Measurements from ENCODE around the gene TBC1D10A. TPM values are rescaled to one million over a fixed set of nuclear protein-coding genes. Genes with fewer than 3 reads are reported as not detected.

The TBC1D10A gene
- total RNA-seq, 1 experiment from 2014 or later = 18.6 TPM

GRCh38 chr22:30266445-30267381 lies 60.0 kb downstream of the TBC1D10A start, which contains the start of gene OSM:
TSS of gene OSM (minus strand) at chr22:30266851. CDS start at chr22:30266799, 52 bp downstream.
- no peaks in the 10 kb centered on the region for H3K79me2 ChIP-seq (ENCODE audit: insufficient read depth, low read length)
- no peaks in the 10 kb centered on the region for H3K36me3 ChIP-seq (ENCODE audit: control insufficient read depth in 1 of 2, insufficient read depth in 2 of 2, low read length in 2 of 2)
- no peak within 1 kb of the TSS for H3K4me2 ChIP-seq (ENCODE audit: low read length)
- ChIA-PET POLR2A (no interaction called here), CTCF (no interaction called here), RAD21 (ENCODE audit: low non-redundant PET in 1 of 2, low total read pairs in 2 of 2, uncharacterized antibody in 2 of 2, unreplicated experiment in 2 of 2) (no interaction called here)
- H3K9ac ChIP-seq (ENCODE audit: low read length) = no peak within 1 kb of the TSS
- no peak for TF ChIP-seq SP1 (IDR thresholded peaks at IDR 0.05; ENCODE audit: low read depth)
- TF ChIP-seq MAX (IDR thresholded peaks at IDR 0.05) = no peak
- BruUV-seq (replicated peaks) = no TSS peak
- H3K4me3 ChIP-seq (replicated peaks in 1 of 2; ENCODE audit: low read depth in 1 of 2, low read length in 2 of 2) = no peak within 1 kb of the TSS
- H3K4me1 ChIP-seq (ENCODE audit: control insufficient read depth in 1 of 2, insufficient read depth in 2 of 2, low read length in 2 of 2) = peaks cover 0 to 13% of the 10 kb centered on the region in 2 experiments; a peak in 3 of 4 replicates
- H4K20me1 ChIP-seq (ENCODE audit: insufficient read depth) = no peaks in the 10 kb centered on the region
- no peak for ATAC-seq
- H3K9me3 ChIP-seq (ENCODE audit: control insufficient read depth in 1 of 2, insufficient read depth in 1 of 2, low read depth in 1 of 2, low read length in 2 of 2) = no peaks in the 10 kb centered on the region
- no peaks in the 10 kb centered on the region for H3K27me3 ChIP-seq (ENCODE audit: insufficient read depth, low read length)
- no peak within 1 kb of the TSS for H2AFZ ChIP-seq (ENCODE audit: low read depth, low read length, poor library complexity, severe bottlenecking)
- no peak for DNase-seq (ENCODE audit: low read depth, low spot score)
- intact Hi-C loops (cut with micrococcal nuclease) = no loop called here
- no peak within 1 kb of the TSS for H3K27ac ChIP-seq (ENCODE audit: low read depth, low read length)
- no peaks in the 10 kb centered on the region for H3K9me2 ChIP-seq (ENCODE audit: insufficient read depth)

DNA sequence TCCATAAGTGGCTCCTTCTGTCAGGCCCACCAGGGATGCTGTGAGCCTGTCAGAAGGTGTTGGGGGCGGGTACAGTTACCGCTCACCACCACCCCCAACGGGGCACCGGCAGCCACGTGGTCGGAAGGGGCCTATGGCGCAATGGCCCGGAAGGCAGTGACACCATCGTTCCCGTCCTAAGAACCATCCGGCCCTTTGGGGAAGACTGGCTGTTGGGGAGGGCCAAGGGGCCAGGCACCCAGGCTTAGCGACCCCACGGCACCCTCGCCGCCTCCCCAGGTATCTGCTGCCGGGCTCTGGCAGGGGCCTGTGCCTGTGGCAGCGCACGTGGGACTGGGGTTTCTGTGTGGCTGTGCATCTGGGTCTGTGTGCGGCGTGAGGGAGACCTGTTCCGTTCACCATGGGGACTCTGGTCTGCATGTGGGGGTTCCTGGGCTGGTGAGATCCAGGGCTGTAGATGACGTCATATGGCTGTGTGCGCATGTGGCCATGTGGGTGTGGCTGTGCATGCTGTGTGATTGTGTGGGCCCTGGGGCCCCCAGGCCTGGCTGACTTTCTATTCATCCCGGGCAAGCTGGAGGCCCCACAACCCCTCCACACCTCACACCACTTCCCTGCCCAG lies 60.8 kb downstream of the TBC1D10A start:
- CTCF ChIA-PET = no interaction called here
- intact Hi-C loops (cut with micrococcal nuclease) = no loop called here
- H3K4me3 ChIP-seq (replicated peaks in 1 of 2; ENCODE audit: low read depth in 1 of 2, low read length in 2 of 2) = no peak overlapping the region

More for the DNA sequence above, 60.8 kb downstream of the TBC1D10A start:
- TF ChIP-seq CBX3 (IDR thresholded peaks at IDR 0.05; ENCODE audit: low read depth) (no peak), ZFX (IDR thresholded peaks at IDR 0.05) (no peak), ZBTB33 (IDR thresholded peaks at IDR 0.05; ENCODE audit: extremely low read depth, insufficient replicate concordance, low read length) (no peak), RAD21 (IDR thresholded peaks at IDR 0.05; ENCODE audit: low read depth) (no peak), SRF (IDR thresholded peaks at IDR 0.05; ENCODE audit: low read depth) (no peak), SIN3A (IDR thresholded peaks at IDR 0.05; ENCODE audit: low read depth) (no peak)
- TF ChIP-seq, protein P1, sequence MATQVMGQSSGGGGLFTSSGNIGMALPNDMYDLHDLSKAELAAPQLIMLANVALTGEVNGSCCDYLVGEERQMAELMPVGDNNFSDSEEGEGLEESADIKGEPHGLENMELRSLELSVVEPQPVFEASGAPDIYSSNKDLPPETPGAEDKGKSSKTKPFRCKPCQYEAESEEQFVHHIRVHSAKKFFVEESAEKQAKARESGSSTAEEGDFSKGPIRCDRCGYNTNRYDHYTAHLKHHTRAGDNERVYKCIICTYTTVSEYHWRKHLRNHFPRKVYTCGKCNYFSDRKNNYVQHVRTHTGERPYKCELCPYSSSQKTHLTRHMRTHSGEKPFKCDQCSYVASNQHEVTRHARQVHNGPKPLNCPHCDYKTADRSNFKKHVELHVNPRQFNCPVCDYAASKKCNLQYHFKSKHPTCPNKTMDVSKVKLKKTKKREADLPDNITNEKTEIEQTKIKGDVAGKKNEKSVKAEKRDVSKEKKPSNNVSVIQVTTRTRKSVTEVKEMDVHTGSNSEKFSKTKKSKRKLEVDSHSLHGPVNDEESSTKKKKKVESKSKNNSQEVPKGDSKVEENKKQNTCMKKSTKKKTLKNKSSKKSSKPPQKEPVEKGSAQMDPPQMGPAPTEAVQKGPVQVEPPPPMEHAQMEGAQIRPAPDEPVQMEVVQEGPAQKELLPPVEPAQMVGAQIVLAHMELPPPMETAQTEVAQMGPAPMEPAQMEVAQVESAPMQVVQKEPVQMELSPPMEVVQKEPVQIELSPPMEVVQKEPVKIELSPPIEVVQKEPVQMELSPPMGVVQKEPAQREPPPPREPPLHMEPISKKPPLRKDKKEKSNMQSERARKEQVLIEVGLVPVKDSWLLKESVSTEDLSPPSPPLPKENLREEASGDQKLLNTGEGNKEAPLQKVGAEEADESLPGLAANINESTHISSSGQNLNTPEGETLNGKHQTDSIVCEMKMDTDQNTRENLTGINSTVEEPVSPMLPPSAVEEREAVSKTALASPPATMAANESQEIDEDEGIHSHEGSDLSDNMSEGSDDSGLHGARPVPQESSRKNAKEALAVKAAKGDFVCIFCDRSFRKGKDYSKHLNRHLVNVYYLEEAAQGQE (IDR thresholded peaks at IDR 0.05; ENCODE audit: low read depth) = no peak
- H3K27me3 ChIP-seq (ENCODE audit: insufficient read depth, low read length) = no peaks in the 10 kb centered on the region
- H4K20me1 ChIP-seq (ENCODE audit: insufficient read depth) = no peaks in the 10 kb centered on the region
- H3K4me2 ChIP-seq (ENCODE audit: low read length) = no peak overlapping the region
- RAD21 ChIA-PET (ENCODE audit: low non-redundant PET in 1 of 2, low total read pairs in 2 of 2, uncharacterized antibody in 2 of 2, unreplicated experiment in 2 of 2) = no interaction called here
- peaks cover 0 to 13% of the 10 kb centered on the region in 2 experiments; a peak in 3 of 4 replicates for H3K4me1 ChIP-seq (ENCODE audit: control insufficient read depth in 1 of 2, insufficient read depth in 2 of 2, low read length in 2 of 2)
- H3K9ac ChIP-seq (ENCODE audit: low read length) = no peak overlapping the region
- no TSS peak for BruUV-seq (replicated peaks)
- H3K79me2 ChIP-seq (ENCODE audit: insufficient read depth, low read length) = no peaks in the 10 kb centered on the region
- H3K36me3 ChIP-seq (ENCODE audit: control insufficient read depth in 1 of 2, insufficient read depth in 2 of 2, low read length in 2 of 2) = no peaks in the 10 kb centered on the region
- H3K9me3 ChIP-seq (ENCODE audit: control insufficient read depth in 1 of 2, insufficient read depth in 1 of 2, low read depth in 1 of 2, low read length in 2 of 2) = no peaks in the 10 kb centered on the region
- DNase-seq (ENCODE audit: low read depth, low spot score) (no peak), ATAC-seq (no peak)
- H3K27ac ChIP-seq (ENCODE audit: low read depth, low read length) = no peak overlapping the region
- no peaks in the 10 kb centered on the region for H3K9me2 ChIP-seq (ENCODE audit: insufficient read depth)
- no peak overlapping the region for H2AFZ ChIP-seq (ENCODE audit: low read depth, low read length, poor library complexity, severe bottlenecking)
- POLR2A ChIA-PET = no interaction called here

Data from HCT116 (cell line).